Right lung (tissue), 10 donors: ENCODE results near the gene FCSK. TPM values are rescaled to one million over a fixed set of nuclear protein-coding genes. Genes with fewer than 3 reads are reported as not detected.
"Not testable (repeated sequence)": the region's sequence is repeated elsewhere in the genome, so short reads cannot be mapped to it uniquely, and the experiment has no call there.

Source experiments
- DNase-seq, 2 donors: peaks; one replicate each; pipeline ENCODE4 v3.0.0-alpha.2; 2013
- long read RNA-seq, 8 donors: transcript quantifications; one replicate each; lab custom pipeline, GENCODE V29; 2026
- polyA plus RNA-seq, 5 donors: library from polyadenylated mRNA; unstranded; fragments of 120-200 nt; gene quantifications; one replicate each; pipeline versions ENCODE4 v1.2.1 to v1.2.3, GENCODE V29; 2013; ENCODE audit warnings: inconsistent platforms in 1 of 5, low replicate concordance in 1 of 5; ENCODE audit not compliant: insufficient read length in 5 of 5, insufficient read depth in 1 of 5

The FCSK gene
- polyA plus RNA-seq: 10 to 100 TPM in 4 of 5 donors, 1 to 10 TPM in 1; 9.4 to 14.4 (median 13.4) TPM
- long read RNA-seq, donor 1: 0 reads
- long read RNA-seq, donor 2: 0 reads
- long read RNA-seq, donor 3, partial matches to known transcripts: 7 of 7 reads
- long read RNA-seq, donor 3, other reads (novel, unspliced or antisense): 0 of 7 reads
- long read RNA-seq, donor 4, partial matches to known transcripts: 7 of 7 reads
- long read RNA-seq, donor 4, other reads (novel, unspliced or antisense): 0 of 7 reads
- long read RNA-seq, donor 5: 0 reads
- long read RNA-seq, donor 6: 0 reads
- long read RNA-seq, donor 7, partial matches to known transcripts: 5 of 8 reads
- long read RNA-seq, donor 7, other reads (novel, unspliced or antisense): 0 of 8 reads
- long read RNA-seq, donor 8, full-length matches to known transcripts: 1 of 1 reads
- long read RNA-seq, donor 8, partial matches to known transcripts: 0 of 1 reads
- long read RNA-seq, donor 8, other reads (novel, unspliced or antisense): 0 of 1 reads

DNA sequence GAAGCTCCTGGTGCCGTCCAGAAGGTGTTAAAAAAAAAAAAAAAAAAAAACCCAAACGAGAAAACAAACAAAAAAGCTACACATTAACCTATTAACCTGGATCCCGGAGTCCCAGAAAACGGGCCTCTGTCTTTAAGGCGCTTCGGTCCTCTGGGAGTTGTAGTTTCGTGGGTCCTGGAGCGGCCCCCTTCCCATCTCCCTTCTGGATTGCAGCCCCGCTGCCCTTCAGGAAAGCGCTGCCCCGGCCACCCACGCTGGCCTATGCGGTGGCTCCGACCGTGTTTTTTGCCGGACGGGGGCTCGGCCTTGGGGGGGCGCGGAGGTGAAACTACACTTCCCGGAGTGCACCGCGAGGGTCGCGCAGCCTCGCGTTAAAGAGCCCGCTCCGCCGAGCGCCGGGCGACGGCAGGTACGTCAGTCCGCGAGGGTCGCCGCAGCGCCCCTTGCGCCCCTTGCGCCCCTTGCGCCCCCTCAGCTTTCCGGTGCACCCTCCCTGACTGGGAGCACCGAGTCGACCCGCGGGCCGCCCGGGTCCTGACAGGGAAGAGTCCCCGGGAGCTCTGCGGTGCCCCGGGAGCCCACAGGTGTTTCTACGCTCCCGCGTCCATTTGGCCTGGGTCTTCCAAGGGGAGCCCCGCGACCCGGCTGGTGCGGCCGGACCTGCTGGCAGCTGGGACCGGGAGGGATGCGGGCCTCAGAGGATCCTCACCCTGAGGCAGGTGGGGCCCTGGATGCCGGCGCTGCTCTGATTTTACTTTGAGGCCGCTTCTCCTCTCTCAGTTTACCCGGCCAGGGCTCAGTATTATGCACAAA, at the start of gene FCSK:
TSS of gene FCSK (plus strand) at position 374 of the 813 bp plus-strand sequence. CDS start 8,596 bp downstream, outside the sequence.
- peak in 1 of 2 donors; percentile 78 for DNase-seq

DNA sequence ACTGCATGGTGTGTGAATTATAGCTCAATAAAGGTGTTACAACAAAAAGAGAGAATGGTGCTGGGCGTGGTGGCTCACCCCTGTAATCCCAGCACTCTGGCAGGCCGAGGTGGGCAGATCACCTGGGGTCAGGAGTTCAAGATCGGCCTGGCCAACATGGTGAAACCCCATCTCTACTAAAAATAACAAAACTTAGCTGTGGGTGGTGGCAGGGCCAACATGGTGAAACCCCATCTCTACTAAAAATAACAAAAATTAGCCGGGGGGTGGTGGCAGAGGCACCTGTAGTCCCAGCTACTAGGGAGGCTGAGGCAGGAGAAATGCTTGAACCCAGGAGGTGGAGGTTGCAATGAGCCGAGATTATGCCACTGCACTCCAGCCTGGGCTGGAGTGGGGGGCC, 48.3 kb upstream of the FCSK start:
- not testable (repeated sequence) for DNase-seq

DNA sequence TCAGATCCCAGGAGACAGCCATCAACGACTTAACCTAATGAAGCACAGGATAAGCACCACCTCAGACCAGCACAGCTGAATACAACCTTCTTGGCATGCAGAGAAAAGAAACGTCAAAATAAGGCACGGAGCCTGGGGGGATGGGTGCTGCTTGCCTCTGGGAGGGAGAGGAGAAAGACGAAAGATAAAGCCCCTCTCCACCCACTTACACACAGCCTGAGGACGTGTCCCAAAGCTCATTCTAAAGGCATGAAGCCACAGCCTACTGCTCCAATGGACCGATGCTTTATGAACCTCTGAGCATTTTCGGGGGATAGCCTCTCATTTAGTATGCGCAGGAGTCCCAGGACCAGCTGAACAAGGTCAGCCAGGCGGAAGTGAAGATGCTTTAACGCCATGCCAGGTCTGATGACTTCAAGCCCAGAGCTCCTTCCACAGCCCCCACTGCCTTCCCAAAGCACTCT, 46.6 kb upstream of the FCSK start:
- no peak for DNase-seq

- DNase-seq: no peak
These were observed 43.7 kb upstream of the FCSK start for GRCh38 chr16:70410734-70411133.

GRCh38 chr16:70412385-70412784, 42.0 kb upstream of the FCSK start:
- no peak for DNase-seq

- not testable (repeated sequence) for DNase-seq
These were observed 40.8 kb upstream of the FCSK start for GRCh38 chr16:70413572-70413971.

DNA sequence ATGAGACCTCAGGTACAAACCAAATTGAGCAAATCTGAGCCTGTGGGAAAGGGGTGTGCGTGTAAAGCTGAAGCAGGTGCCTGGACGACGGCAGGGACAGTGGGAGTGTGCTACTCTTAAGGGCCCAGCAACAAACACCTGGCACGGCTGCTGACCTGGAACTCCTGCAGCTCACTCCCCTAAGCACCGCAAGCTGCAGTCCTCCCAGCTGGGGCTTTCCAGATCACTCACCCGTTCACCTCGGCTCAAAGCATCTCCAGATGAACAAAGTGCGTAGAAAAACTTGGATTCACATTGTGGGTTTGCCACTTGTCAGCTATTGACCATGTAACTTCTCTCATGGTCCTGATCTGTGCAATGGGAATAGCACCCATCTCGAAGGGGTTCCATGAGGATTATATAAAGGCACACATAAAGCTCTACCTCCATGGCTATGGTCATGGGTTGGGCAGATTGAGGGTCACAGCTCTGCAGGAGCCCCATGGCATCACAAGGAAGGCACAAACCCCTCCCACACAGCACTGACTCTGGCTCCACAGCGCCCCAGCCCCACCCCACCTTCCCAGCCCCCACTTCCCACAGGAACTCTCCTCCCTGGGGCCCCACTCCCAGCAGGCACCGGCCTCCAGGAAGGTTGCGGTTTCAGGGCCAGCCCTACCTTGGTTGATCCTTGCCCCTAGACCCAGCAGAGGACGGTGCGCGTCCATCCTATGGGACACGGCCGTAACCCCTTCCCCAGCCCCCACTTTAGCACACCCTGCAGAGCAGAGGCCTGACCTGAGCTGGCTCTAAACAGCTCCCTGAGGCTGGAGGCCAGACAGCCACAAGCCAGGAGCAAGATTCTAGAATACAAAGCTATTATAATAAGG, 37.4 kb upstream of the FCSK start:
- no peak for DNase-seq

DNA sequence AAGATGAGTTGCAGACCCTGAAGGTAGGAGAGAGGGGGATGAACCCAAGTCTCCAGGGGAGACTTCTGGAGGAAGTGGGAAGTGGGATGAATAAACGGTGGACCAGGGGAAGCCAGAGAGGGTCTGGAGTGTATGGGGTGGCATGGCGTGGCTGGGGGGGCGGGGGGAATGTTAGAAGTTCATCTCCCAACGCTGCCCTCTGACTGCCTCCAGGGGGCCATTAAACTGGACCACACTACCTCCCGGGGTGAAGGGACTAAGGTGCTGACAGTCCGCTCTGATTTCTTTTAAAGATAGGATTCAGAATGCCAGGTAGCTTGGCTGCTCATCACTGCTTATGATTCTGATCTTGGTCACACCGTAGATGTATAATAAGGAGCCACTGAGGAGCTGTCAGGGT, 36.7 kb upstream of the FCSK start:
- no peak for DNase-seq

DNA sequence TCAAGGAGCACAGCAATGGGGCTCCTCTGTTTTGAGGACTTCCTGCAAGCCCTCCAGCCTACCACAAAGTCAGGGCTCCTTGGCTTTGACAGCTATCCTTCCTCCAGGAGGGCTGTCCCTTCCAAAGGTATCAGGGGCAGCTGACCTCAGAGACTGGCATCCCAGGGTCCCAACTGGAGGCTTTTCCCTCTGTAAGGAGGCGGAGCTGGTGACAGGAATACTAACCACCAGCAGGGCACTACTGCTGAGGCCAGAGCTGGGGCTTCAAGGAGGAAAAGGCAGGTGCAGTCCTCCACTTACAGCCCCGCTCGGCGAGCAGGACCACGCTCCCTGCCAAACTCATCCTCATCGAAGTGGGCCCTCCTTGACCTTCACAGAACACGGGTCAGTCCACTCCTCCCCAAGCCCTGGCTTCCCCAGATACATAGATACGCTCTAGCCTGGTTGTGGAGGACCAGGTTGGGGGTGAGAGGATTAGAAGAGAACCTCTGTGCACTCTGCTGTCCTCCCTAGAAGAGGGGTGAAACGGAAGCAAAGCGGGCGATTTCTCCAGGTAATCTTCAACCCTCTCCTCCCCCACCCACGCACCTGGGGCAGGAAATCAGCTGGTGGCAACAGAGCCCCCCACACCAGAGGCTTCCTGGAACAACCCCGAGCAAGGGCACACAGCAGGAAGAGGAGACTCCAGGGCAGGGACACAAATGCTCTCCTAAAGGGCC, 36.0 kb upstream of the FCSK start:
- DNase-seq: no peak

DNA sequence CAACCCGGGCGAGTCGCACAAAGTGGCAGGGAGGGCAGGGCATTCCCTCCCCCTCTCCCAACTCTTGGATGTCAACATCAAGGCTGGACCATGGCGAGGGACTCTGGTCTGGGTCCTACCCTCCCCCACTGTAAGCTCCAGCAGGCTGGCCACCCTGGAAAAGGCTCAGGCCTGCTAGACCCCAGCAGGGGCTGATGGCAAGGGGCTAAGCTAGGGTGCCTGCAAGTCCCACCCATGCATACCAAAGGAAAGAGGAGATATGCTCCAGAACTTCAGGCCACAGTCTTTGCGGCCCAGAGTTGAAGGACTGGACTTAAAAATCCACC, 35.4 kb upstream of the FCSK start:
- DNase-seq: no peak

DNA sequence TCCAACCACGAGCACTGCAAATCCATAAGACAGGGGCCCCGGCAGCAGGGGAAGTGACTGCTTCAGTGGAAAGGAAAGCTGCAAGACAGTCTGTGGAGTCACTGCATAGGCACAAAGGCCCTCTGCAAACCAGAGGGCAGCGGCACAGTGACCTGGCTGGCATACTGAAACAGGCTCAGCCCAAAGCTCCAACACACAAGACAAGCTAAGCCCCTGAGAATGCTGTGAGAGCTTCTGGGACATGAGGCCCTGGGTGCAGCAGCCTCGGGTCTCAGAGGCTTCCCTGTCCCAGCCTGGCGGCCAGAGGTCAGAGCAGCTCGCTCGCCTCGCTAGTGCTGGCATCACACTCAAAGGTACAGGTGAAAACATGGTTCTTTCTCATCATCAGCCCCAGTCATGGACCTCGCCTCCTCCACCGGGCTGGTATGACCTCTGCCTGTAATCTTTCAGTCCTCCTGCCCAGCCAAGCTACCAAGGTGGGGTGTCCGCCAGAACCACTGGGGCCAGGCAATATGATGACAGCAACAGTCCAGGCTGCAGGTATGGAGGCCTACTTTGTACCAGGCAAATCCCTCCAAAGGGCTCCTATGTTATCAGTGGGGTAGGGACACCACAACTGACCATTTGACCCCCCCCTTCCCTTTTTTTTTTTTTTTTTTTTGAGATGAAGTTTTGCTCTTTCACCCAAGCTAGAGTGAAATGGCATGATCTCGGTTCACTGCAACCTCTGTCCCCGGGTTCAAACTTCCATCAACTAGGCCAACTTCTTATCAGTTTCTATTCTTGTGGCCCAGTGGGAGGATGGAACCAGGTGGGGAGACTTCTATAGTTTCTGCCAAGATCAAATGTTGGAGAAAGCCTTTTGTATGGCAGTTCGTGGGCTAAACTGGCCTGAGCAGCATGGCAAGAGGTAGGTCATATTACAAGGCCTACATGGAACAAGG, 34.7 kb upstream of the FCSK start:
- no peak for DNase-seq

GRCh38 chr16:70421014-70421413, 33.4 kb upstream of the FCSK start:
- DNase-seq: no peak

DNA sequence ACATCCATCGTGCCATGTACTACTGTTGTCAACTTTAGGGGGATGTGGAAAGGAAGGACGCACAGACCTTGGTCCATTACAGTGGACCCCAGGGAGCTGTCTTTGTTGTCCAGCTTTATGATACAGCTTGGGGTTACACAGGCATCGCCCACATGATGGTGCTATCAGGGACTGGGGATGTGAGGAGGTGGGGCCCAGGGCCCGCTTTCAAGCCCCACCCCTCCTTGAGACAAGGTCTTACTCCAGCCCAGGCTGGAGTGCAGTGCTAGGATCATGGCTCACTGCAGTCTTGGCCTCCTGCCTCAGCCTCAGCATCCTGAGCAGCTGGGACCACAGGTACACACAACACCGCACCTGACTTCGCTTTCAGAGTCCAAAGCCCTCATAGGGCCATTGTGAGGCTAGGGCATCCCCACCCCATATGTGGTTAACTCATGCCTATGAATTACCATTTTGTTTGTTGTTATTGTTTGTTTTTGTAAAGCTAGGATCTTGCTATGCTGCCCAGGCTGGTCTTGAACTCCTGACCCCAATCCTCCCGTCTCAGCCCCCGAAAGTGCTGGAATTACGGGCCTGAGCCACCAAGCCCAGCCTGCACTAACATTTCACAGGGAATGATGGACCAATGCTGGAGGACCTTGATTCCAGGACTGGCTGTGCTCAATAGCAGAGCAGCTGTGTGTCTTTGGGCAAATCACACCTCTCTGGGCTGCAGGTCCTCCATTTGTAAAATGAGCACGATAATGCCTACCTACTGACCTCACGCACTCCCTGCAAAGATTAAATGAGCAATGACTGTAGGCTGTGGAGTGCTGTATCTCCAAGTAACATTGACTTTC, 32.7 kb upstream of the FCSK start:
- no peak for DNase-seq

- no peak for DNase-seq
These were observed 31.9 kb upstream of the FCSK start for GRCh38 chr16:70422543-70422942.

GRCh38 chr16:70427786-70428177, 26.6 kb upstream of the FCSK start:
- DNase-seq: no peak

- DNase-seq: peak; percentile 95
These were observed 26.0 kb upstream of the FCSK start for GRCh38 chr16:70428178-70428998.

DNA sequence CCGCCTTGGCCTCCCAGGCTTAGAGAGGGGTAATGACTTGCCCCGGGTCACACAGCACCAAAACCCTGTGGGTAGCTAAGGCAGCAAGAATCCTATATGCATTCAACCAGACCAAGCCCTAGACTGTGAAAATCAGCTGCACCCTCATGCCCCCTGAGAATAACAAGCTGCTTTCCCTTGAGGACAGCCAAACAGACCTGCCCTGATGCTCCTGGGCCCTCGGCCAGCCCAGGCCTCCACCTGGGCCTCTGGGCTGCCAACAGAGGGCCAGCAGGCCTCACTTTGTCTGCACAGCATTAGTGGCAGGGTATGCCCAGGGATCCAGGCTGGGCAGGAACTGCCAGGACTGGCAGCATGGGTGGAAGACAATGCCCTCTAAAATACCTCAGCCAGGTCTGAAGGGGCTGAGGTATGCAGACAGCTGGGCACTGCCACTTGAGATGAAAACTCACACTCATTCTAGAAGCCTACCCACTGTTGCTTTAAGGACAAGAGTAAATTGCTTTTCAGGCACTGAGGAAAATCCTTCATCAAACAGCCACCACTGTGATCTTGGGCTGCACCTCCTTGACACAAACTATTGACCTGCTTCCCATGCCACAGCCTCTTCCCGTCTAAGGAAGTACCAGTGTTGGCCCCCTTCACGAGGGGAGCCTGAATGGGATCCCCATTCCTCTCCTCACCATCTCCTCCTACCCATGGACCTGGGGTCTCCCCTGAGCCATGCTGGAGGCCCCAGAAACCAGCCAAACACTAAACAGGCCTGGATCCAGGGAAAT, 24.3 kb upstream of the FCSK start:
- peak in 1 of 2 donors; percentile 39 for DNase-seq
